ENCODE results near the gene RUNX2.

- TF ChIP-seq CTCF (IDR thresholded peaks at IDR 0.05) (no peak), POLR2A (IDR thresholded peaks at IDR 0.05) (no peak)
These were observed 150.1 kb downstream of the RUNX2 start for GRCh38 chr6:45478240-45478639.

Measured in breast epithelium (tissue), 3 donors.